ENCODE results near the gene CD81. TPM values are rescaled to one million over a fixed set of nuclear protein-coding genes. Genes with fewer than 3 reads are reported as not detected.
A peak's percentile ranks its signal among the peaks of the same experiment; 100 is the strongest.

Gene CD81
- total and polyA plus RNA-seq, 2 experiments from 2014 or later: 88.6 to 290 TPM

GRCh38 chr11:2444821-2445745, 68.0 kb downstream of the CD81 start, which contains the start of gene KCNQ1:
KCNQ1 (plus strand) TSS chr11:2445008; CDS start chr11:2445099, 91 bp downstream.
- peak within 1 kb of the TSS; percentile 68 for H3K4me3 ChIP-seq

GRCh38 chr11:2445746-2446551, 68.8 kb downstream of the CD81 start:
- H3K4me1 Mint-ChIP-seq: no peaks in the 10 kb centered on the region; the same call in 2 of the 3 replicates
- peak overlapping the region; percentile 74 for H3K4me3 Mint-ChIP-seq
- H3K9me3 Mint-ChIP-seq: no peaks in the 10 kb centered on the region
- peak; percentile 13 for DNase-seq (ENCODE audit: low spot score)
- Histone ChIP-seq H3K4me1 (ENCODE audit: insufficient read depth) (no peaks in the 10 kb centered on the region; the same call in 1 of the 2 replicates), H3F3A (replicated peaks; ENCODE audit: low read depth) (no peaks in the 10 kb centered on the region), H3K36me3 (ENCODE audit: insufficient read depth) (no peaks in the 10 kb centered on the region), H3K9me2 (ENCODE audit: insufficient read depth) (no peaks in the 10 kb centered on the region), H4K20me1 (replicated peaks; ENCODE audit: insufficient read depth) (no peaks in the 10 kb centered on the region), H3K4me3 (peak overlapping the region; percentile 62), H3K4me2 (peak overlapping the region; percentile 81), H3K27ac (ENCODE audit: low read depth) (no peak overlapping the region), H3K79me2 (replicated peaks; ENCODE audit: insufficient read depth) (no peaks in the 10 kb centered on the region), H3K27me3 (ENCODE audit: insufficient read depth) (peaks cover 62% of the 10 kb centered on the region), H2AFZ (peak overlapping the region; percentile 95; the same call in 1 of the 2 replicates)
- TF ChIP-seq ZNF462 (CRISPR knock-in tag; IDR thresholded peaks at IDR 0.05): no peak
- TF ChIP-seq EZH2phosphoT487 (IDR thresholded peaks at IDR 0.05; ENCODE audit: unreplicated experiment): no peak
- TF ChIP-seq EZH2 (IDR thresholded peaks at IDR 0.05; ENCODE audit: low read depth, unreplicated experiment): peak; percentile 5
- H3K36me3 Mint-ChIP-seq (ENCODE audit: low read depth): no peaks in the 10 kb centered on the region
- no peak for ATAC-seq
- no peak overlapping the region for H3K27ac Mint-ChIP-seq
- peaks cover 64% of the 10 kb centered on the region for H3K27me3 Mint-ChIP-seq (ENCODE audit: insufficient read depth, low read depth, poor library complexity)

More at GRCh38 chr11:2444821-2445745, 68.0 kb downstream of the CD81 start, which contains the start of gene KCNQ1:
- Histone ChIP-seq H3K9me2 (ENCODE audit: insufficient read depth) (no peaks in the 10 kb centered on the region), H2AFZ (peak within 1 kb of the TSS; percentile 95), H3K27ac (ENCODE audit: low read depth) (no peak within 1 kb of the TSS), H3K79me2 (replicated peaks; ENCODE audit: insufficient read depth) (no peaks in the 10 kb centered on the region), H4K20me1 (replicated peaks; ENCODE audit: insufficient read depth) (no peaks in the 10 kb centered on the region), H3F3A (replicated peaks; ENCODE audit: low read depth) (no peaks in the 10 kb centered on the region), H3K4me1 (ENCODE audit: insufficient read depth) (no peaks in the 10 kb centered on the region; the same call in 1 of the 2 replicates), H3K4me2 (peak within 1 kb of the TSS; percentile 81), H3K27me3 (ENCODE audit: insufficient read depth) (peaks cover 65% of the 10 kb centered on the region), H3K36me3 (ENCODE audit: insufficient read depth) (no peaks in the 10 kb centered on the region)
- peak; percentile 69 for DNase-seq (ENCODE audit: low spot score)
- TF ChIP-seq POLR2AphosphoS5 (IDR thresholded peaks at IDR 0.05; ENCODE audit: low read depth) (no peak), EZH2phosphoT487 (IDR thresholded peaks at IDR 0.05; ENCODE audit: unreplicated experiment) (peak; percentile 62), EZH2 (IDR thresholded peaks at IDR 0.05; ENCODE audit: low read depth, unreplicated experiment) (peak; percentile 70)
- peaks cover 61% of the 10 kb centered on the region for H3K27me3 Mint-ChIP-seq (ENCODE audit: insufficient read depth, low read depth, poor library complexity)
- ATAC-seq: peak; percentile 79
- no peaks in the 10 kb centered on the region for H3K9me3 Mint-ChIP-seq
- H3K4me3 Mint-ChIP-seq: peak within 1 kb of the TSS; percentile 74
- no peak within 1 kb of the TSS for H3K27ac Mint-ChIP-seq
- no peaks in the 10 kb centered on the region; the same call in 2 of the 3 replicates for H3K4me1 Mint-ChIP-seq
- H3K36me3 Mint-ChIP-seq (ENCODE audit: low read depth): no peaks in the 10 kb centered on the region
